Activated CD4-positive, CD25-positive, alpha-beta regulatory T cell treated with anti-CD3 and anti-CD28 coated beads, Interleukin-2, amount 50 U/mL, for 72 hours (primary cell): Measurements from ENCODE around the gene COMT.
"Not testable (repeated sequence)": the region's sequence is repeated elsewhere in the genome, so short reads cannot be mapped to it uniquely, and the experiment has no call there.

Experiments
- DNase-seq: peaks from one replicate; pipeline ENCODE4 v3.0.0; 2021

Gene COMT

GRCh38 chr22:19941365-19942082, at the start of gene COMT, which contains the start of gene TXNRD2:
Gene COMT (plus strand): TSS chr22:19941772. CDS start chr22:19962527, 20,755 bp downstream.
Gene TXNRD2 (minus strand): TSS chr22:19941818. CDS start chr22:19941803, 15 bp downstream.
- peak; percentile 77 for DNase-seq

GRCh38 chr22:19892257-19892879, 49.2 kb upstream of the COMT start:
- peak; percentile 53 for DNase-seq

DNA sequence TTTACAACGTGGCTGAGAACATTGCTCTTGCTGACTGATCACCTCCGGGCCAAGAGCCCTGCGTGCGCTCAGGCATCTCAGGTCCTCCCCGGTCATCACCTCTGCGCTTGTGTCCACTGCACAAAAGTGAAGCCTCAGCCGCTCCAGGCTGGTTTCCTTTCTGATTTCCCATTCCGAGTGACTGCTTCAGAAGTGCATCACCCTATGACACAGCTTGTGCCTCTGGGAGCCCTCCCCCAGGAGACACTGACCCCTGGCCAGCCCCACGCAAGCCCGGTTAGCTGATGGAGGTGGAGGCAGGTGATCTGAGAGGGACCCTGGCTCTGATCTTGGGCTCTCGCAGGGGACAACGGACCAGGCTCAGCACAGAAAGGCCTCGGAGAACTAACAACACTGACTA, 48.6 kb upstream of the COMT start:
- DNase-seq, result no peak

GRCh38 chr22:19893363-19893762, 48.2 kb upstream of the COMT start:
- DNase-seq, result no peak

DNA sequence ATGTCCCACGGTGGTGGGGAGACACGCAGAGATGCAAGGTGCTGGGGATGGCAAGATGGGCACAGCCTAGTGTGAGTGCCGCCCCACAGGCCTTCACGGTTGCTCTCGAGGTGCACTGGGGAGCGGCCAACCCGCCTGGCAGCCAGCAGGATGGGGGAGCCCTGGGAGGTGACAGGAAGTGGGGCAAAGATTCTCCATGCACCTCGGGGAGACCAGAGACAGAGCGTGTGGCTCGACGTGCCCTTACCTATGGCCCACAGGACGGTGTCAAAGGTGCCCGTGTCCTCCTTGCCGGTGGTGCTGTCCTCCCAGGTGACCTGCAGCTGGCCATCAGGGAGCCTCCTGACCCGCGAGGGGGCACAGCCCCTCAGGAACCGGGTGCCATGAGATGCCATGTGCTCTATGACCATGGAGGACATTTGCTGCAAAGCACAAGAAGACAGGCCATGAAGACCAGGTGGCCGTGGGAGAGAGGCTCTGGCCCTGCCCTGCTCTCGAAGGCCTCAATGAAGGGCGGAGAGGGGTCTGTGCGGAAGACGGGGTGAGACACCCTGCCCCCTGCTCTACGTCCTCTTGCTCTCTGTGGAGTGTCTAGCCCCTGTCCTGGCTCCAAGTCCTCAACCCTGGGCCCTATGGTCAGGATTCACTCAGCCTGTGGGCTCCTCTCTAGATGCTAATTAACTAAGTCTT, 46.3 kb upstream of the COMT start:
- no peak for DNase-seq

- DNase-seq, result no peak
Measured at GRCh38 chr22:19896665-19897355, 44.8 kb upstream of the COMT start.

DNA sequence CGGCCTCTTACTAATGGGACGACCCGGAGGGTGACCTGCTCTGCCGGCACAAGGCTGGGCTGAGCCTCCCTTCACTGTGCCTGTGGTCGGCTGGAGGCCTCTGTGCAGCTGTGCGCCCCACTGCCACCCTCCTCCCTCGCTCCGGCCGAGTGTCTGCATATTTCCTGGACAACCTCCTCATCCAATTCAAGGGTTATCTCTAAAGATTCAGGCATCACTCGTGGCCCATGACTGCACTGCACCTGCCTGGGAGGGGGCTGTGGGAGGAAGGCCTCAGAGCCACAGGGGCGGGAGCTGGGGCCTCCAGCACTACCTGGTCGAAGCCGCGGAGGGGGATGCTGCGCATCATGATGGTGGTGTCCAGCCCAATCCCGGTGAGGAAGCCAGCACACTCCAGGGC, 43.8 kb upstream of the COMT start:
- DNase-seq, result no peak

GRCh38 chr22:19898145-19898544, 43.4 kb upstream of the COMT start:
- no peak for DNase-seq

GRCh38 chr22:19898831-19899567, 42.6 kb upstream of the COMT start:
- DNase-seq, result no peak

DNA sequence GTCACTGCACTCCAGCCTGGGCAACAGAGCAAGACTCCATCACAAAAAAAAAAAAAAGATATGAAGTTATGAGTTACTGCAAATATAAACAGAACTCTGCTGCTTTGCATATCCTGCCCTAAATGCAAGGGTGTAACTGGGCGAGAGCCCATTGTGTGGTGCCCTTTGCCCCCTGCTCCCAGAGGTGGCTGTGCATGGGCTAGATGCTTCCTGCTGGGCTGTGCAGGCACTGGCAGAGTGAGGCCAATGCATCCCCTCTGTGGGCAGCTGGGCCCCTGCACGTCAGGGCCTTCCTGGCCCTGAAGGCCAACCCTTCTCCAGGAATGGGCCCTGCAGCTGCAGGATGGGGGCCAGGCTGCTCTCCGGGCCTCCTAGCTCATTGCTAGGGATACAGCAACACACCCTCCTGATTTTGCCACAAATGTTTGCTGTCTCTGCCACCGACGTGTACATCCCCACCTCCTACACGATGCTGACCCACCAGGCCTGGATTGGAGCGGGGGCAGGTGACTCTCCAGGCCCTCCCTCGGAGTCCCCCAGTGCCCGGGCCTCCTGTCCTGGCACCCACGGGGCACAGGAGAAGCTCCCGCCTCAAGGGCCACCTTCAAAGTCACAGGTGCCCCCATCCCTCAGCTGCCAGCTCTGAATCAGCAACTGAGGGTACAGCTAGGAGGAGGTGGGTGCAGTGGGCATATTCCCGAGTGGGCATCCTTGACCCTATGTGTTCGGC, 40.7 kb upstream of the COMT start:
- no peak for DNase-seq

DNA sequence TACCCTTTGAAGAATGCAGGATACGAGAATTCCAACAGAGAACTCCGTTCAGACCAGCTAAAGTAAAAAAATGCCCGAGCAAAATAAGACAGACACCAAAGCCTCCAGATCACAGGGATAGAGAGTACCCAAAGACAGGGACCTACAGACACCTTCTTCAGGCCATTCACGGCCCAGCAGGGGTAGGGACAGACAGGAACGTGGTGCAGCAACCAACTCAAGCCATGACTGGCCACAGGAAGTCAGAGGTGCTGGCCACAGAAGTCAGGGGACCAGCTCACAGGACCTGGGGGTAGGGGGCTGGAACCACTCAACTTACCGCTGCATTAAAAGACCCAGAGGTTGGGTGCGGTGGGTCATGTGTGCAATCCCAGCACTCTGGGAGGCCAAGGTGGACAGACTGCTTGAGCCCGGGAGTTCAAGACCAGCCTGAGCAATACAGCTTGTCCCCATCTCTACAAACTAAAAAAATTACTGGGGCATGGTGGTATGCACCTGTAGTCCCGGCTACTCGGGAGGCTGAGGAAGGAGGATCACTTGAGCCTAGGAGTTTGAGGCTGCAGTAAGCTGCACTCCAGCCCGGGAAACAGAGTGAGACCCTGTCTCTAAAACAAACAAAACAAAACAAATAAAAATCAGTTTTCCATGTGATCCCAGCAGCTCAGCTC, 39.9 kb upstream of the COMT start:
- no peak for DNase-seq

DNA sequence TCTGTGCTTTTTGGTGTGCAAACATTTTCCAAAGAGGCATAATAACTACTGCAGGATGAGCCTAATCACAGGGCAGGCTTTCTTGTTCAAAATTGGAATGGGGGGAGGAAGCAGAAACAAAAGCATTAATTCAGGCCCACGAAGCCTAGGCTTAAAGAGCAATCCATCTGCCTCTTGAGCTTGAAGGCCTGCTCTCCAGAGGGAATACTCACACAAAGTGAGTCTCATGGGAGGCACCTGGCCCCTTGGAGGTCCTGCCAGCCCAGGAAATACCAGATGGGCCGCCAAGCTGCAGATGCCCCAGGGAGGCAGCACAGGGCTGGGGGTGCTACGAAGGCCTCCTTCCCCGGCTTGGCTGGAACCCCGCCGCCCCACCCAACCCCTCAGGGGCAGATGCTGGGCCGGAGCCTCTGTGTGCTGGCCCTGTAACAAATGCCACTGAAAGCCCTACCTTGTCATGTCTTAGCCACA, 39.3 kb upstream of the COMT start:
- no peak for DNase-seq

GRCh38 chr22:19903031-19903430, 38.5 kb upstream of the COMT start:
- DNase-seq, result no peak

DNA sequence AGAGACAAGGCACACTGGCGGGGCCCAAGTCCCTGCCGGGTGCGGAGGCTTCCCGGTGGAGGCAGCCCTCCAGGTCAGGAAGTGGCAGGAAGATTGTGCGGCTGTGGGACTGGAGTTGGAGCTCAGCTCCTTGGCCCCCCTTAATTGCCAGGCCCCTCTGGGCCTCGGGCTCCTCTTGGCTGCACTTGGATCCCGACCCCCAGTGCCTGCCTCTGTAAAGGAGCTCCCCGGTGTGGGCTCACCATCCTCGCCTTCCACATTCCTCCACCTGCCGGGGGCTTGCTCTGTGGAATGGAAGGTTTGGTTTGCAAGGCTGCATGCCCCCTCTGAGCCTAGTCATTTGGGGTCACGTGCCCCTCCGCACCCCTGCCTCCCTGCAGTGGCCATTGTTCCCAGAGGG, 38.1 kb upstream of the COMT start:
- DNase-seq, result no peak

DNA sequence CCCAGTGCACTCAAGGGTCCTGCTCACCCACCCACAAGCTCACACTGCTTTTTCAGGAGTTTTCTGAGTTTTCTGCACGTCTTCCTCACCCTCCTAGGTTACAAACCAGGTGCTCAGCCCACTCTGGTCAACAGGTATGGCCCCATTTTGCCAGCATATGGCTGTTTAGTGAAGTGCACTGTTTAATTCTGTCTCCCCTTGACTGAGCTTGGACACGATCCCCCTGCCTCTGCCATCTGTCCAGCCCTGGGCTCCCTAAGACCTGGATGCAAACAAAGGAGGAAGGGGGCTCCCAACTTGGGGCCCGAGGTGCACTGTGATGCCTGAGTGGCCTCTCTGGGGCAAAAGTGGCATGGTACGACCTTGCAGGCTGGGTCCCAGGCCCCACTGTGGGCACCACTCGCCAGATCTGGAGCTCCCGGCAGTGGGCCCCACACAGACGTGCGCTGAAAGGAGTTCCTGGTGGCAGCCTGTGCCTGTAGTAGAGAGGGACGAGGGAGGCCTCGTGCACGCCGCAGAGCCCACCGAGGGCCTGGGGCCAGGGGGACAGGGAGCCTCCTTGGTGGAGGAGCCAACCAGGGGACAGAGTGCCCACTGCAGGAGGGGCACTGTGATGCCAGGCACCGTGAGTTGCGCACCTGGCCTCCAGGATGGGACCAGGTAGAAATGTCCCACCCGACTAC, 37.3 kb upstream of the COMT start:
- DNase-seq, result no peak

DNA sequence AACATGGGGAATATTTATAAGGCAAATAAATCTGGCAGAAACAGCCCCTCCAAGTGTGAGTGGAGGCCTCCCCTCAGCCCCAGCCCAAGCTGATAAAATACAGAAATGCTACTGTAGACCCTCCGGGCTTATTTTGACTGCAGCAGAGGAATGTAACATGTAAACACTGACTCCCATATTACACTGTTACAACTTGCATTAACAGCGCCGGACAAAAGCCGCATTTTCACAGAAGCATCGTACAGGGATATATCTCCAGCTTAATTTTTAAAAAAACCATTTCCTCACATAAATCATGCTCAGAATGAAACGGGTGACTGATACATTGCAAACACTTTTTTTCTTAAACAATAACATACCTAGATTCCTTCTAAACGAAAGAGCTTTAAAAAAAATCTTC, 36.6 kb upstream of the COMT start:
- DNase-seq, result no peak

DNA sequence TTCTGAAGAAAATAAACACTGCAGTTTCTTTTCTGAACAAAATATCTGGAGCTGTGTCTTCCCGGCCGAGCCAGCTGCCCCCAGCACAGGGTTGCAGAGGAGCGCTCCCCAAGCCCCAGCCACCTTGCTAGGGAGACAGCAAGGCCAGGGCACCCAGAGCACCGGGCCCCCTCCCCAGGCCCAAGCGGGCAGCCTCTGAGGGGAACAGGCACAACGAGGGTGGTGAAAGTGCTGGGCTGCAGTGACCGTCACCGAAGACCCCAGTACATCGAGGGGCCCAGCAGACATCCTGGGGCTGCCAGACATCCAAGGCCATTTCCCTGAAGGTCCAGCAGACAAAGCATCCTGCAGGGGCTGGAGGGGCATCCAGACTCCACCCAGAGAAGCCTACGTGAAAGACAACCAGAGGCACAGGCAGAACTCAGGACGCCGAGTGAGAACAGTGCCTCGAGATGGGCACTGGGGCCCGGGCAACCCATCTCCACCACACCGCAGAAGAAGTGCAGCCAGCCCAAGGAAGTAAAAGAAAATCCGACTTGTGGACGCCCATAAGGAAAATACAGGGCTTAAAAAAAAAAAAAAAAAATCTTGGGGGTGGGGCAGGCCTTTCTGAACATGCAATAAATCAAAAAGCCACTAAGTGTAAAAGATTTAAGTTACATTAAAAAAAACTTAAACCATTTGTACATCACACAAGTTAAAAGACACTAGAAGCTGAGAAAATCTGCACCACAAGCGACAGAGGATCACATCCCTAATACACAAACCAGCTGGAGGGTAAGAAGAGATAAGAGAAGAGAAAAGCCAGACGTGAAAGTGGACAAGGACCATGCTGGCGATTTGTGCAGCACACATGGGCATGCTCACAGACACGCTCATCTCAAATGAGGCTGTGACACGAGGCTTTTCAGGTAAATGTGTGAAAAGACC, 36.0 kb upstream of the COMT start:
- DNase-seq, result no peak

DNA sequence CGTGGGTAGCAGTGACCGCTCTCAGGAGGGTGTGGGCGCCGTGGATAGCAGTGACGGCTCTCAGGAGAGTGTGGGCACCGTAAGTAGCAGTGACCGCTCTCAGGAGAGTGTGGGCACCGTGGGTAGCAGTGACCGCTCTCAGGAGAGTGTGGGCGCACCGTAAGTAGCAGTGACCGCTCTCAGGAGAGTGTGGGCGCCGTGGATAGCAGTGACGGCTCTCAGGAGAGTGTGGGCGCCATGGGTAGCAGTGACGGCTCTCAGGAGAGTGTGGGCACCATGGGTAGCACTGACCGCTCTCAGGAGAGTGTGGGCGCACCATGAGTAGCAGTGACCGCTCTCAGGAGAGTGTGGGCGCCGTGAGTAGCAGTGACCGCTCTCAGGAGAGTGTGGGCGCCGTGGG, 34.7 kb upstream of the COMT start:
- not testable (repeated sequence) for DNase-seq

- not testable (repeated sequence) for DNase-seq
Measured at GRCh38 chr22:19907902-19908301, 33.7 kb upstream of the COMT start.
